ENCODE measurements around the gene DBH. TPM values are rescaled to one million over a fixed set of nuclear protein-coding genes. Genes with fewer than 3 reads are reported as not detected.
A peak's percentile ranks its signal among the peaks of the same experiment; 100 is the strongest.

DBH gene
- total RNA-seq, 1 experiment from 2014 or later: not detected

GRCh38 chr9:133602277-133602676 is 33.9 kb upstream of the DBH start:
- in situ Hi-C loops (cut with HindIII; ENCODE audit: low pct_unique_long_range_greater_than_20kb, low sequenced_read_pairs): no loop called here

GRCh38 chr9:133603135-133603927 is 32.8 kb upstream of the DBH start:
- DNase-seq (ENCODE audit: low read depth): no peak
- in situ Hi-C loops (cut with HindIII; ENCODE audit: low pct_unique_long_range_greater_than_20kb, low sequenced_read_pairs): no loop called here

More at GRCh38 chr9:133602277-133602676, 33.9 kb upstream of the DBH start:
- DNase-seq (ENCODE audit: low read depth): no peak

DNA sequence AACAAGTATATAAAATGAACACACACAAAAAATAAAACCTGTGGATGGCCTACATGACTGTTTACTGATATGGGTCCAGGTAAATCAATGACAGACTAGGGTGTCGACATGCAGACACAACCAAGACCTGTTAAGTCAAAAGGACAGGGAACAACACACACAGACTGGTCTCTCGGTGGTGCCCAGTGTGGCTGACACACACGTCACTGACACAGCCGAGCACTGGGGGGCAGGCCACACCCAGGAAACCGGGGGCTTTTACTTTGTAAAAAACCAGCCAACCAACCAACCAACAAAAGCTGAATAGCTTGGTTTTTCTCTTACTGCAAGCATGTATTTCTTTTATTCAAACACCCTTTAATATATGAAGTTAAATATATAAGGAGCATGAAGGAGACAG is 31.9 kb upstream of the DBH start:
- no peak for DNase-seq (ENCODE audit: low read depth)
- in situ Hi-C loops (cut with HindIII; ENCODE audit: low pct_unique_long_range_greater_than_20kb, low sequenced_read_pairs): no loop called here

DNA sequence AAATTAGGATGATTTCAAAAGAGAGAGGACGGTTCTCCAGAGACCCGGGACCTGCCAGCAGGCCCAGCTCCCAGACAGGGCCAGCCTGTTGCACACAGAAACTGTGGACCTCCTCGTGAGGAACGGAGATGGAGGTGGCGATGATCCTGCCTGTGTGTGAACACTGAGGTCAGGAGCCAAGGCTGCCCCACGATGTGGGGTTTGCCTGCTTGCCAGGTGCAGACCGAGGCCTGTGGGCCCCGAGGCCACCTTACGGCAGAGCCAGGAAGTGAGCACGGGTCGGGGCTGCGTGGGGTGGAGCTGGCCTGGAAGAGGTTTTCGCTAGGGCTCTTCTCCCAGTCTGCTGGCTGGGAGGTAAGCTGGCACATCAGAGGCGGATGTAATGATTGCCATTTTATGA is 31.3 kb upstream of the DBH start:
- in situ Hi-C loops (cut with HindIII; ENCODE audit: low pct_unique_long_range_greater_than_20kb, low sequenced_read_pairs): no loop called here
- DNase-seq (ENCODE audit: low read depth): no peak

DNA sequence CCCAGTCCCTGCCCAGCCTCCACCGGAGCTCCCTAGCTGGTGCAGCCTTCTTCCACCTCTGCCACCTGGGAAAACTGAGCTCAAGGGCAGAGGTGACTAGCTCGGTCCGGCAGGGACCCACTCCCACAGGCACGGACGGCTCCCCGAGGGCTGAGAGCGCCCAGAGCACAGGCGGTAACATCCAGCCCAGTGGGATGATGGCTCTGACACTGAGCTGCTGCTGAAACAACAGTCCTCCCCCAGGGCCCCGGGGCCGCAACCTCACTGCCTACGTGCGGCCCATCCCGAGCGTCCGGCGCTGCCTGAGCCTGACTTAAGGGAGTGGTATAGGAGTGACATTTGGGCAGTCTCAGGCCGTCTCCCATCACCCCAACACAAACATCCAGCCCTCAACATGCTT is 30.7 kb upstream of the DBH start:
- in situ Hi-C loops (cut with HindIII; ENCODE audit: low pct_unique_long_range_greater_than_20kb, low sequenced_read_pairs): no loop called here
- no peak for DNase-seq (ENCODE audit: low read depth)

- in situ Hi-C loops (cut with HindIII; ENCODE audit: low pct_unique_long_range_greater_than_20kb, low sequenced_read_pairs): no loop called here
- DNase-seq (ENCODE audit: low read depth): no peak
These were observed 30.1 kb upstream of the DBH start for GRCh38 chr9:133605856-133606707.

DNA sequence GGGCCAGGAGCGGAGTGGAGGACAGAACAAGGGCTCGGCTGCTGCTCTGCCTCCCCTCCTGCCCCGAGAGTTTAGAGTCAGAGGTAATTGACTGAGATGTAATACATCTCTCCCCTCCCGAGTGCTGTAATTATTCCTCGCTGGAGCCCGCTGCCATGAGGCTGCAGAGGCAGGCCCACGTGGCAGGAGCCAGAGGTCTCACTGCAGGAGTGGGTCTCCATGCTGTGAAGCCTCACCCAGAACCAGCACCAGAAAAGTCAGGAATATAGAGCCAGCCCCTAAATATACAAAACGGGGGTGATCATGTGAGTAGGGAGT is 29.5 kb upstream of the DBH start:
- in situ Hi-C loops (cut with HindIII; ENCODE audit: low pct_unique_long_range_greater_than_20kb, low sequenced_read_pairs): no loop called here
- no peak for DNase-seq (ENCODE audit: low read depth)

DNA sequence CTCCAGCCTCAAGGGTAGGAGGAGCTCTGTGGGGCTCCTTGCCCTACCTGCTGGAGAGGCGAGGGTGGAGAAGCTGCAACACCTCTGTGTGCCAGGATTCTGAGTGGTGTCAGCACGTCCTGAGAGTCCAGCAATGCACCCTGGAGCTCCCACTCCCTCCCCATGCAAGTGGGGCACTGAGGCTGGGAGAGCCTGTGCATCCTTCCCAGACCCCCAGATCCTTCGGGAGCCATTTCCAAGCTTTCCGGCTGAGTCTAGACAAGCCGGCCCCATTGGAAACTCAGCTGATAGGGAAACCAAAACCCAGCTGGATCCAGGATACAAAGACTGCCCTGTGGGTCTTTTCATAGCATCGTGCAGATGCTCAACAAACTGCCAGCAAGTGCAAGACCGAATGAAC is 28.8 kb upstream of the DBH start:
- in situ Hi-C loops (cut with HindIII; ENCODE audit: low pct_unique_long_range_greater_than_20kb, low sequenced_read_pairs): no loop called here
- DNase-seq (ENCODE audit: low read depth): no peak

- no peak for DNase-seq (ENCODE audit: low read depth)
- in situ Hi-C loops (cut with HindIII; ENCODE audit: low pct_unique_long_range_greater_than_20kb, low sequenced_read_pairs): no loop called here
These were observed 28.2 kb upstream of the DBH start for GRCh38 chr9:133607976-133608375.

DNA sequence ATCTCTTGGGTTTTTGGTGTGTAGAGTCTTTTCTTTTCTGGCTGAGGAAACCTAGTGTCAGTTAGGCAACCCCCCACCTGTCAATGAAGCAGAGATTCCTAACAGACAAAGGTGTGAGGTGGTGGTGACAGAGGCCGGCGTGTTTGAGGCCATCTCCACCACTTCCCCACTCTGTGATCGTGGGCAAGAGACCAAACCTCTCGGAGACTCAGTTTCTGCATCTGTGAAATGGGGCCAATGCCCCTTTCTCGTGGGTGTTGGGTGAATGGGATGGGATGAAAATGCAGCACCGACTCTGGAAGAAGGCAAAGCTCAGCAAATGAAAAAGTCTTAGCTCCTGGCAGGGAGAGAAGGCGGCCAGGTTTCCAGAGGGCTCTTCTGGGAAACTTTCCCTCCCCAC is 27.8 kb upstream of the DBH start:
- in situ Hi-C loops (cut with HindIII; ENCODE audit: low pct_unique_long_range_greater_than_20kb, low sequenced_read_pairs): no loop called here
- DNase-seq (ENCODE audit: low read depth): no peak

DNA sequence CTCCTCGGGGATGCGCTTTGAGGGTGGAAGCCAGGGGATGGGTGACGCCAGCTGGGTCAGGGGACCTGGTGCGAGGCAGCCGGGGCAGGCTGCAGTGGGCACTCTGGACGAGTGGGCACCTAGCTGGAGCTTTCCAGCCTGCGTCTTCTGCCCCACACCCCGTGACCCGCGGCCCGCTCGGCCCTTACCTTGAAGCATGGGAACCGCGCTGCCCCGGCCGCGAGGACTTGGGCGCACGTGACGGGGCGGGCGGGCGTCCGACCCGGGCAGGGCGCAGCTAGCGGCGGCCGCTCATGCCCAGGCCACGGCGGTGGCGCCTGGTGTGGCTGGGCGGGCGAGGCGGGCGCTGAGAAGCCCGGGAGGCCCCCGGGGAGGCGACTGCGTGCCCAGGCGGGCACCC is 27.3 kb upstream of the DBH start:
- no peak for DNase-seq (ENCODE audit: low read depth)
- in situ Hi-C loops (cut with HindIII; ENCODE audit: low pct_unique_long_range_greater_than_20kb, low sequenced_read_pairs): no loop called here

GRCh38 chr9:133609311-133610098 is 26.7 kb upstream of the DBH start, which contains the start of gene FAM163B:
Gene FAM163B, minus strand, starts transcription at chr9:133609389. Its CDS starts 29,166 bp downstream, at chr9:133580223.
- peak; percentile 65 for DNase-seq (ENCODE audit: low read depth)
- in situ Hi-C loops (cut with HindIII; ENCODE audit: low pct_unique_long_range_greater_than_20kb, low sequenced_read_pairs): no loop called here

- in situ Hi-C loops (cut with HindIII; ENCODE audit: low pct_unique_long_range_greater_than_20kb, low sequenced_read_pairs): no loop called here
These were observed 25.3 kb upstream of the DBH start for GRCh38 chr9:133610845-133611244.

GRCh38 chr9:133612051-133612450 is 24.1 kb upstream of the DBH start:
- no peak for DNase-seq (ENCODE audit: low read depth)
- in situ Hi-C loops (cut with HindIII; ENCODE audit: low pct_unique_long_range_greater_than_20kb, low sequenced_read_pairs): no loop called here

More at GRCh38 chr9:133610845-133611244, 25.3 kb upstream of the DBH start:
- DNase-seq (ENCODE audit: low read depth): no peak

DNA sequence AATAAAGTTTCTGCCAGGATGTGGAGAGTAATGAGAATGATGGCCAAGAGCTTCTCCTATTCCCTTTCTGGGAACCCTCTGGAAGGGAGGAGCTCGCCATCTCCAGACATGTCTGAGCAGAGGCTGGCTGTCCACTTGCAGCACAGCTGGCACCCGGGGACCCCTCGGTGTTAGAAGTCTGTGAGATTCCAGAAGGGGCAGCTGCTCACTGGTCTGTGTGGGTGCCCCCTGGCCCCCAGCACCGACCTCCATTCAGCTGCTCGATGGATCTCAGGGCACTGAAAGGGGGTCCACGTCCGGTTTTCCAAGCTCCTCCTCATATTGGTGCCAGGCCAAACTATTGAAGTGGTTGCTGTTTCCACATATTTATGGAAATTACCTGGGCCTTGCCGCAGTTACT is 23.3 kb upstream of the DBH start:
- no peak for DNase-seq (ENCODE audit: low read depth)

GRCh38 chr9:133613432-133613831 is 22.7 kb upstream of the DBH start:
- in situ Hi-C loops (cut with HindIII; ENCODE audit: low pct_unique_long_range_greater_than_20kb, low sequenced_read_pairs): no loop called here

More for the DNA sequence above, 23.3 kb upstream of the DBH start:
- in situ Hi-C loops (cut with HindIII; ENCODE audit: low pct_unique_long_range_greater_than_20kb, low sequenced_read_pairs): no loop called here

DNA sequence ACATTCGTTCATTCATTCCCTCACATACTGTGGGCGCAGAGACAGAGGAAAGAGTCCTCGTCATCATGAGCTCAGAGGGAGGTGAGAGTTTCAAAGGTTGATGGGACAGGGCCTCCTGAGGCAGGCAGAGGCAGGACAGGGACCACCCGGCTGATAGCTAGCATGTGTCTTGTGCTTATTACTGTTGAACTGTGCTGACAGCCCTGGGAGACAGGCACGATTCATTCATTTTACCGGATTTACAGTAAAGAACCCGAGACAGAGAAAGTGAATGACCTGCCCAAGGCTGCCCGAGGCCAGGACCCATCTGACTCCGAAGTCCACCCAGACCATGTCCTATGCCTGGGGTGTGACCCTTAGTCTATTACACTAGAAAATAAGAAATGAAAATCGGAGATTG is 22.1 kb upstream of the DBH start:
- in situ Hi-C loops (cut with HindIII; ENCODE audit: low pct_unique_long_range_greater_than_20kb, low sequenced_read_pairs): no loop called here
- no peak for DNase-seq (ENCODE audit: low read depth)

More at GRCh38 chr9:133613432-133613831, 22.7 kb upstream of the DBH start:
- DNase-seq (ENCODE audit: low read depth): no peak

GRCh38 chr9:133614678-133615077 is 21.5 kb upstream of the DBH start:
- no peak for DNase-seq (ENCODE audit: low read depth)
- in situ Hi-C loops (cut with HindIII; ENCODE audit: low pct_unique_long_range_greater_than_20kb, low sequenced_read_pairs): no loop called here

DNA sequence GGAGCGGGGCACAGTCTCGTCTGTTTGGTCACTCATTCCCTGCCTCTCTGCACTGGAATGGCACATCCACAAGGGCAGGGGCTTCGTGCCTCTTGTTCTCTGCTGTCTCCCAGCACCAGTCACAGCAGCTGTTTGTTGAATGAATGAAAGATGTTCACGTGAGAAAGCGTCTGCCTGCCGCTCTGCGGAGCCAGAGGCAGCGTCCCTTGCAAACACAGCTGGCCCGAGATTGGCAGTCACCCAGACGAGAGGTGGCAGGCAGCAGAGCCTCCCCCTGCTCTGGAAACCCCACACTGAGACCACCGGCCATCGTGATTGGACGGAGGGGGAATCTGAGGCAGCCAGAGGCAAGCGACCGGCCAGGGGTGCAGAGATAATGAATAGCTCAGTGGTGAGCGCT is 21.0 kb upstream of the DBH start:
- in situ Hi-C loops (cut with HindIII; ENCODE audit: low pct_unique_long_range_greater_than_20kb, low sequenced_read_pairs): no loop called here
- no peak for DNase-seq (ENCODE audit: low read depth)

Data from Caki2 (cell line).